Measurements from ENCODE around the gene RNF223.

Gene RNF223

GRCh38 chr1:1093610-1093943, 19.5 kb upstream of the RNF223 start:
- Mint-ChIP-seq H3K4me1 (peaks cover 29% of the 10 kb centered on the region), H3K27ac (no peak overlapping the region), H3K27me3 (no peaks in the 10 kb centered on the region), H3K4me3 (no peak overlapping the region), H3K9me3 (peaks cover 2 to 8% of the 10 kb centered on the region in 2 donors)
- no peak for ATAC-seq
- DNase-seq, result peak in 1 of 2 donors; percentile 7

DNA sequence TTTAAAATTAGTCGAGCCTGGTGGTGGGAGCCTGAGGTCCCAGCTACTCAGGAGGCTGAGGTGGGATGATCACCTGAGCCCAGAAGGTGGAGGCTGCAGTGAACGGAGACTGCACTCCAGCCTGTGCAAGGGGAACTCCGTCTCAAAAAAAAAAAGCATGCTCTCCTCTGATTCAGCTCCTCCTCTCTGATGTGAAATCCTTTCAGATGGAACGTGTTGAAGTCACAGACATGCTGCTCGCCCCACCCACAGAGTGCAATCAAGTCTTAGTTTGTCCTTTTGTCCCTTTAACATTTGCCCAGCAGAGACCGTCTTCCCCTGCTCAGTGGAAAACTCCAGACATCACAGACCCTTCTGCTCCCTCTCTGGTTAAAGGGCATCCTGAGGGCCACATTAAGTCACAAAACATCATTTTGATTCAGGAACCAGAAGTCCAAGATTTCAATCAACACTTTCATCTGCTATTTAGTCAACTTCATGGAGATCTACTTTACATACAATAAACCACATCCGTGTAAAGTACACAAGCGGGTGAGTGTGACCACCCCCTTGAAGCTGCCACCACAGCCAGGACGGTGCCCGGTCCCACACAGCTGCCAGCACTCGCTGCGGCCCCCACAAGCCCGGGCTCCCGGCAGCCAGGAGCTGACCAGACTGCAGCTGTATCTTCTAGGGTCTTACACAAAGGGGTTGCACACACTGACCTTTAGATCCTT, 18.9 kb upstream of the RNF223 start:
- ATAC-seq, result peak; percentile 42
- peak in 1 of 2 donors; percentile 17 for DNase-seq
- Mint-ChIP-seq H3K27ac (peak overlapping the region in 1 of 2 donors; percentile 48), H3K27me3 (no peaks in the 10 kb centered on the region), H3K9me3 (peaks cover 0 to 4% of the 10 kb centered on the region in 2 donors), H3K4me3 (no peak overlapping the region), H3K4me1 (peaks cover 27% of the 10 kb centered on the region)

GRCh38 chr1:1092149-1092855, 18.2 kb upstream of the RNF223 start:
- DNase-seq, result peak in 1 of 2 donors; percentile 18
- ATAC-seq, result no peak
- H3K4me1 Mint-ChIP-seq, result peaks cover 21% of the 10 kb centered on the region
- H3K27me3 Mint-ChIP-seq, result no peaks in the 10 kb centered on the region
- peak overlapping the region in 1 of 2 donors; percentile 48 for H3K27ac Mint-ChIP-seq
- H3K4me3 Mint-ChIP-seq, result no peak overlapping the region
- peaks cover 0 to 4% of the 10 kb centered on the region in 2 donors for H3K9me3 Mint-ChIP-seq

- ATAC-seq, result peak; percentile 10
- peak overlapping the region in 1 of 2 donors; percentile 82 for H3K27ac Mint-ChIP-seq
- peak overlapping the region in 1 of 2 donors; percentile 24 for H3K4me3 Mint-ChIP-seq
- H3K9me3 Mint-ChIP-seq, result peaks cover 0 to 4% of the 10 kb centered on the region in 2 donors
- H3K4me1 Mint-ChIP-seq, result peaks cover 21% of the 10 kb centered on the region
- peak in 1 of 2 donors; percentile 28 for DNase-seq
- H3K27me3 Mint-ChIP-seq, result no peaks in the 10 kb centered on the region
These were observed 17.4 kb upstream of the RNF223 start for GRCh38 chr1:1091344-1092148.

- DNase-seq (peak in 1 of 2 donors; percentile 14), ATAC-seq (no peak)
- Mint-ChIP-seq H3K4me1 (peaks cover 21% of the 10 kb centered on the region), H3K9me3 (peaks cover 0 to 4% of the 10 kb centered on the region in 2 donors), H3K27me3 (no peaks in the 10 kb centered on the region), H3K27ac (no peak overlapping the region), H3K4me3 (no peak overlapping the region)
These were observed 16.6 kb upstream of the RNF223 start for GRCh38 chr1:1090424-1091343.

DNA sequence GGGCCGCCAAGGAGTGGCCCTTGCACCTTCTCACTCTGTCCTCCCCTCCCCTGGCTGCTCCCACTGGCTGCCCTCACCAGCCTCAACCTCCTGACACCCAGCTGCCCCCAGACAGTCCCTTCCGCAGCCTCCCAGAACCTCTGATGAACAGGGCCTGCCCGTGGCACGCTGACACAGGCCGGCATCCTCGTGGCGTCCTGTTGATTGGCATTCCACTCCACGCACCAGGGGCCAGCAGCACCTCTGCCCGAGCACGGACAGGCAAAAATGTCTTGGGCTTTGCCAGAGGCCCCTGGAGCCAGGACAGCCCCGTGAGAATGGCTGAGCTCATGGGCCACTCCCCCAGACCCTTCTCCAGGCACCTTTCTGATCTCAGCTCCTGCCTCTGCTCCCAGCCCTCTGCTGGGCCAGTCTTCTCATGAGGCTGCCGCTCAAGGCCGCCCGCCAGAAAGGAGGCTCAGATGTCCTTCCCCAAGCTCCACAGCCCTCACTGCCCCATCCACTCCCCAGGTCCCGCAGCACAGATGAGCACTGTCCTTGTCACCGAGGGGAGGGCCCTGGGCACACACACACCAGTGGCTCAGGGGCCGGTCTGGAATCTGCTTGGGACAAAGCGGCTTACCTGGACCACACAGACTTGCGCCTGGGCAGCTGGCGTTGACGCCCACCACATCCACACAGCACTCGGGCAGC, 15.8 kb upstream of the RNF223 start:
- Mint-ChIP-seq H3K4me3 (no peak overlapping the region), H3K27ac (peak overlapping the region; percentile 14 to 88), H3K4me1 (peaks cover 21% of the 10 kb centered on the region), H3K27me3 (no peaks in the 10 kb centered on the region), H3K9me3 (no peaks in the 10 kb centered on the region)
- ATAC-seq (no peak), DNase-seq (peak in 1 of 2 donors; percentile 9)

DNA sequence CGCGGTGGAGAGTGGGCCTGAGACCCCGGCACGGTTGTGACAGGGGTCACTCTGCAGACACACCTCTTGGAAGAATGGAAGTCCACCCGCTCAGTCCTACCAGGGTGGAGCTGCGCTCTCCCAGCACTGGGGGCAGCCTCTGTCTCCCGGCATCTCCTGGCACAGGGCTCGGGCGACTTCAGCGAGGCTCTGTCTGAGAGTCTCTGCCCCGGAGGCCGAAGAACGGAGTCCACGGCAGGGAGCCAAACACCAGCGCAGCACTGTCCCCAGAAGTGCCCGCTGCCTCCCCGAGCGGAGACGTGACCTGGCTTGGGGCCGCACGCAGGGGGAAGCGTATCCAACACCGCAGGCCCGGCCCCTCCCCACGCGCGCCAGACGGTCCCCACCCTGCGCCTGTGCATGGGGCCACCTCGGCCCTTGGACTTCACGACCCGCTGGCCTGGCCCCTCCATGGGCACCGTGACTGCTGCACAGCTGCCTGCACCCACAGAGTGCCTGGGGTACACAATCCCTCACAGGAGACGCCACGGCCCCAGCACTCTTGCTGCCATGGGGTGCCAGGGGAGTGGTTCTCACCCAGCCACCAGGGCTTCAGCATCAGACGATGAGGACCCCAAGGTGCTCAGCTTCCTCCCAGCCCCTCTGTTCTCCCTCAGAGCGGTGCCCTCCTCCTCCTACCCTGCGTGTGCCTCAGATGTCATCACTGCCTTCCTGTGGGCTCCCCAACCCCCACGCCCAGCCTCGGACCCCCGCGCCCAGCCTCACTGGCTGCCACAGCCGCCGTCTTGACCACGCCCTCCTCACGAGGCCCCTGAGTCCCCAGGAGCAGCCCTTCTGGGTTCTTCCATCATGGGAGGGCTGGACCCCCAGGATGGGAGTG, 14.9 kb upstream of the RNF223 start:
- Mint-ChIP-seq H3K27me3 (no peaks in the 10 kb centered on the region), H3K4me1 (peaks cover 21% of the 10 kb centered on the region), H3K4me3 (no peak overlapping the region), H3K27ac (peak overlapping the region in 1 of 2 donors; percentile 92), H3K9me3 (no peaks in the 10 kb centered on the region)
- ATAC-seq (peak; percentile 4), DNase-seq (peak in 1 of 2 donors; percentile 11)

DNA sequence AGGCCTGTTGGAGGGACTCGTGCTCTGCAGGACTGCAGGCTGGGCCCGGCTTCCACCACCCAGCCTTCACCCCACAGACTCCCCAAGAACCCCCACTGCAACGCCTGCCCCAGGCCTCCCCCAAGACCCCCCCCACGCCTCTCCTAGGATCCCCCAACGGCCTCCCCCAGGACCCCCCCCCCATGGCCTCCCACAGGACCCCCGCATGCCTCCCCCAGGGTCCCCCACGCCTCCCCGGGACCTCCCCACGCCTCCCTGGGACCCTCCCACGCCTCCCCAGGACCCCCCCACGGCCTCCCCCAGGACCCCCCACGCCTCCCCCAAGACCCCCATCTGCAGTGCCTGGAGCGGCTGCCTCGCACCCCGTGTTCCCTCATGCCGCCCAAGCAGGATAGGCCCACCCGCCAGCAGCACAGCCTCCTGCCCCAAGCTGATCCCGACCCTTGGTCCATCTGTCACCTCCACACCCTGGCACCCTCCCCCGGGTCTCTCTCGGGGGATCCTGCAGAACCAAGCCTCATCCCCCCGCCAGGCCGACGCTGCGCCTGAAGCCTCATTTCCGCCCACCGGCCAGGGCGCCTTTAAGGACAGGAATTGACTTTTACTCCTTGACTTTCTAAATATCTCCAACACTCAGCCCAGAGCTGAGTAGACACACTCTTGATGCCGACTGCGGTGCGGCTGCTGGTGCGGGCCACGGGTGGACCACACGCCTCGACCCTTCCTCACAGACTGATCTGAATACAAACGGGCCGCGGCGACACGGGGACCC, 14.1 kb upstream of the RNF223 start:
- no peak overlapping the region for H3K4me3 Mint-ChIP-seq
- no peaks in the 10 kb centered on the region for H3K9me3 Mint-ChIP-seq
- DNase-seq (peak in 1 of 2 donors; percentile 10), ATAC-seq (no peak)
- H3K27me3 Mint-ChIP-seq, result no peaks in the 10 kb centered on the region
- H3K4me1 Mint-ChIP-seq, result peaks cover 13% of the 10 kb centered on the region
- H3K27ac Mint-ChIP-seq, result peak overlapping the region in 1 of 2 donors; percentile 92

DNA sequence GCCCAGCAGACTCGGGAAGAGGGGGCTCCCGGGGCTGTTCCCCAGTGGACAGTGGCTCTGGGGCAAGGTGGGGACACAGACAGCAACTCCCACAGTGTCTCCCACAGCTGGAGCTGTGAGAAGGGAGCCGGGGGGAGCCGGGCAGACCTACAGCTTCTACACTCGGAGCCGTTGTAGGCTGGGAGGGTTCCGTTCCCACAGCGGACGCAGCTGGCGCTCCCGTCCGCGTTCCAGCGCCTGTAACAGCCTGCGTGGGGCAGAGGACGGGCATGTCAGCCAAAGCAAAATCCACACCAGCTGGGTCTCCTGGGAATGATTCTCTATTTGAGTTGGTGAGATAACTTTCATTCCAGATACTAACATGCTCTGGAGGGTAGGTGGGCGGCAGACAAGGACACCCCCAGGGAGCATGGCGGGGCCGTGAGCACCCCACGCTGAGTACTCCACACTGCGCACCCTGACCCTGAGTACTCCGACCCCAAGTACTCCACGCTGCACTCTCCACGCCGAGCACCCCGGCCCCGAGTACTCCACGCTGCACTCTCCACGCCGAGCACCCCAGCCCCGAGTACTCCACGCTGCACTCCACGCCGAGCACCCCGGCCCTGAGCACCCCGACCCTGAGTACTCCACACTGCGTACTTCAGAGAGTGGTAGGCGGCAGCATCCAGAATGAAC, 13.4 kb upstream of the RNF223 start:
- H3K27me3 Mint-ChIP-seq, result no peaks in the 10 kb centered on the region
- no peak overlapping the region for H3K4me3 Mint-ChIP-seq
- DNase-seq (peak in 1 of 2 donors; percentile 10), ATAC-seq (peak; percentile 2)
- H3K4me1 Mint-ChIP-seq, result peaks cover 6% of the 10 kb centered on the region
- H3K9me3 Mint-ChIP-seq, result no peaks in the 10 kb centered on the region
- H3K27ac Mint-ChIP-seq, result peak overlapping the region in 1 of 2 donors; percentile 27

- Mint-ChIP-seq H3K4me3 (no peak overlapping the region), H3K27me3 (no peaks in the 10 kb centered on the region), H3K9me3 (no peaks in the 10 kb centered on the region), H3K27ac (no peak overlapping the region), H3K4me1 (peaks cover 6% of the 10 kb centered on the region)
- peak in 1 of 2 donors; percentile 8 for DNase-seq
- no peak for ATAC-seq
These were observed 12.8 kb upstream of the RNF223 start for GRCh38 chr1:1086911-1087341.

- Mint-ChIP-seq H3K4me1 (peaks cover 6% of the 10 kb centered on the region), H3K9me3 (no peaks in the 10 kb centered on the region), H3K4me3 (no peak overlapping the region), H3K27me3 (no peaks in the 10 kb centered on the region), H3K27ac (peak overlapping the region in 1 of 2 donors; percentile 68)
- DNase-seq (peak in 1 of 2 donors; percentile 11), ATAC-seq (no peak)
These were observed 12.1 kb upstream of the RNF223 start for GRCh38 chr1:1085911-1086841.
